GM12873 (cell line): ENCODE data around the gene TP53BP2.

Experiments
- TF ChIP-seq, protein P1 (sequence below): IDR thresholded peaks from 2 replicates; pipeline ENCODE4 v1.5.1; 2012; ENCODE audit warnings: low read depth, mild to moderate bottlenecking, moderate library complexity, low read length, control low read depth; ENCODE audit not compliant: insufficient read depth; ENCODE audit errors: missing control alignments

Gene TP53BP2

DNA sequence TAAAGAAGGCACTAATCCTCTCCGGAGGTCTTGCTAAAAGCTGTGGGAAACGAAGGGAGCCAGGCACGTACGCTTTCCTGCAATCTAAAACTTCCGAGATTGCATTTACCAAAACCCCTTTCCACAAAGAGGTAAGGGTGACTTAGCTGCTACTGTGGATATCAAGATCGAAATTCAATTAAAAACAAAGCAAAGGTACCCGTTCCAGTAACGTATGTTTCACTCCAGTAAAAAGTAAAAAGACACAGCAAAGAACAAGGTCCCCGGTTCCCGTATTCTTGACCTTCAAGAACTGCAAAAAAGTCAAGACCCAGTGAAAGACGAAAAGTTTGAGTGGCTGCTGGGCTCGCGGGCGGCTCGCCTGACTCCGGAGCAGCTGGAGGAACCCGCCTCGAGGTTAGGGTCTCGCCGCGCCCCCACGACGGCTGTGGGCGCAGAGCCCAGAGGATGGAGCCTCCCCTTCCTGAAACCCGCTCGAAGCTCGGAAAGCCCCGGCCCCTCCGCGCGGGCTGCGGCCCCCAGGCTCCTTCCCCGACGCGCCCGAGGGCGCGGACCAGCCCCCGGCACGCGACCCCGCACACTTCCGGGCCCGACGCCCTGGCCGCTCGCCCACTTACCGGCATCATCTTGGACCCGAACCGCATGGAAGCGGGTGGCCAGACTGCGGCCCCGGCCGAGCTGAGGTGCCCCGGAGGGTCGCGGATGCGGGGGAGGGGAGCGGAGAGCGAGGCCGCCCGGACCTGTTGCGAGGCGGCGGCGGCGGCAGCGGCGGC, 524 bp downstream of the TP53BP2 start:
- TF ChIP-seq, protein P1, sequence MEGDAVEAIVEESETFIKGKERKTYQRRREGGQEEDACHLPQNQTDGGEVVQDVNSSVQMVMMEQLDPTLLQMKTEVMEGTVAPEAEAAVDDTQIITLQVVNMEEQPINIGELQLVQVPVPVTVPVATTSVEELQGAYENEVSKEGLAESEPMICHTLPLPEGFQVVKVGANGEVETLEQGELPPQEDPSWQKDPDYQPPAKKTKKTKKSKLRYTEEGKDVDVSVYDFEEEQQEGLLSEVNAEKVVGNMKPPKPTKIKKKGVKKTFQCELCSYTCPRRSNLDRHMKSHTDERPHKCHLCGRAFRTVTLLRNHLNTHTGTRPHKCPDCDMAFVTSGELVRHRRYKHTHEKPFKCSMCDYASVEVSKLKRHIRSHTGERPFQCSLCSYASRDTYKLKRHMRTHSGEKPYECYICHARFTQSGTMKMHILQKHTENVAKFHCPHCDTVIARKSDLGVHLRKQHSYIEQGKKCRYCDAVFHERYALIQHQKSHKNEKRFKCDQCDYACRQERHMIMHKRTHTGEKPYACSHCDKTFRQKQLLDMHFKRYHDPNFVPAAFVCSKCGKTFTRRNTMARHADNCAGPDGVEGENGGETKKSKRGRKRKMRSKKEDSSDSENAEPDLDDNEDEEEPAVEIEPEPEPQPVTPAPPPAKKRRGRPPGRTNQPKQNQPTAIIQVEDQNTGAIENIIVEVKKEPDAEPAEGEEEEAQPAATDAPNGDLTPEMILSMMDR = no peak

DNA sequence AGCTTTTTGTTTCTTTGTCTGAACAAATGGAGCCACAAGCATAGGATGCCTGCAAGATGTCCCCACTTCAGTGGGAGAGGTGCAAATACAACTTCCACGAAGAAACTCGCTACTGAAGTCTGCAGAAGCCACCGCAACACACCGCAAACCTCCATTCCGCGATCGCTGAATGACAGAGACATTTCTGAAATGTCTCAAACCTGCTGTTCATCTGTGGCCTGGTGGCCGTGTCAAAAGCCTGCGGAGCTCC, 1.0 kb downstream of the TP53BP2 start:
- TF ChIP-seq, protein P1 = no peak

DNA sequence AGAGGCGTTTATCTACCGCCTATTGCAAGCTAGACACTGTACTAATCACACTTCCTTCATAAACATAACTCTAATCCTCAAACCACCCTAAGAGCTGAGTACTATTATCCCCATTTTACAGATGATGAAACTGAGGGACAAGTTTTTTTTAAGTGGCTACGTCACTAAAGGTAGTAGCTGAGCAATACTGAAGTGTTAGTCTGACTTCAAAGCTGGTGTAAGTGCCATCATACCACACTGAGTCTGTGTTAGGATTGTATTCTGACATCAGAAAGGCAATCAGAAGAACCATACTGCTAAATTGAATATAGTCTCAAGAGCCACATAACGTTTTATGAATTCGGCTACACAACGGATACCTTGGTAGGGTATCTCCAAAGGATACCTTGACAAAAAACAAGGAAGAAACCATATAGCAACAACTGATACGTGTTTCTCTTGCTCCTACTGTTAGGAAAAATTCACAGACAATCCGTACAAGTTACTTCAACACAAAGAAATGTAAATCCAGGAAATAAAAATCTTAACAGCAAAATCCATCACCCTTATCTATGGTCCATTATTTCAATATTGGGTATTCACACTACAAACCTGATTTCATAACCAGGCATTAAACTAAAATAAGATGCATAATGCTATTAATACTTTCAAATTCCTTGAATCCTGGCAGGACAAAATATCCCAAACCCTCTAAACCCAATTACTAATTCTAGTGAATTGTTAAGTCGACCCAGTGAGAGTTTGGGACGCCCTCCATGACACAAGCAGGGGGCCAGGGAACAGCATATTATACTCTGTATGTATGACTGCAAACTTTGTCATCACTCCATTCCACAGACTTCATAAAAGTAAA, 1.6 kb downstream of the TP53BP2 start:
- TF ChIP-seq, protein P1 = no peak

DNA sequence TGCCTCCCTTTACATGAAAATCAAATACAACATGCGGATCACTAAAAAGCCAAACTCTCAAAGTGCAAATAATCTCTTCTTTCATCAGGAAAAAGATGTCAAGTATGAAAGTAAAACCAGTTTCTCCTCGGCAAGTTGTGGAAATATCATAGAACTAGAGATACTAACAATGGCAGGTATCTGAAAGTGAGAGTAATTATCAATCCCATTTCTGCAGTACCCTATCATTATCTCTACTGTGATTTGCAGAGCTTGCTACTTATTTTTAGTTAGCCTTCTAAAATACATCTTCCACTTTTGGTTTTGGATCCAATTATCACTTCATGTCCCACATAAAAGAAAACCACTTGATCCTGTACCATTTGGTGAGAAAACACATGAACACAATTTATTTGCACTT, 3.0 kb downstream of the TP53BP2 start:
- TF ChIP-seq, protein P1 = no peak

DNA sequence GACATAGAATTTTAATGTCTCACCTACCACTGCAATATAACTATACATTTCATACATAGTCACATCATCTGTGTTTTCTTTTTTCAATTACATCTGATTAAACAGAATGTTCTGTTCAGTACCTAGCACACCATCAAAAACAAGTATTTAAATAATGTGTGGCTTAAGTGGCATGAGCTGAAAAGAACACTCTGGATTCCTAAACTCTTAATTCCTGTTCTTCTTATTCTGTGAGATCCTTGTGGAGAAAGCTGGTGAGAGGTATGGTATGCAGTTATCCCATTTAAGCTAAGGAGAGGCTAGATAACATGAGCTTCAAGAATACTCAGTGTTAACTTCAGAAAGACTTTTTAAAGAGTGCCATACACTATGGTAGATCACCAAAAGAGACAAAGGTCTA, 5.5 kb downstream of the TP53BP2 start:
- TF ChIP-seq, protein P1 = no peak

DNA sequence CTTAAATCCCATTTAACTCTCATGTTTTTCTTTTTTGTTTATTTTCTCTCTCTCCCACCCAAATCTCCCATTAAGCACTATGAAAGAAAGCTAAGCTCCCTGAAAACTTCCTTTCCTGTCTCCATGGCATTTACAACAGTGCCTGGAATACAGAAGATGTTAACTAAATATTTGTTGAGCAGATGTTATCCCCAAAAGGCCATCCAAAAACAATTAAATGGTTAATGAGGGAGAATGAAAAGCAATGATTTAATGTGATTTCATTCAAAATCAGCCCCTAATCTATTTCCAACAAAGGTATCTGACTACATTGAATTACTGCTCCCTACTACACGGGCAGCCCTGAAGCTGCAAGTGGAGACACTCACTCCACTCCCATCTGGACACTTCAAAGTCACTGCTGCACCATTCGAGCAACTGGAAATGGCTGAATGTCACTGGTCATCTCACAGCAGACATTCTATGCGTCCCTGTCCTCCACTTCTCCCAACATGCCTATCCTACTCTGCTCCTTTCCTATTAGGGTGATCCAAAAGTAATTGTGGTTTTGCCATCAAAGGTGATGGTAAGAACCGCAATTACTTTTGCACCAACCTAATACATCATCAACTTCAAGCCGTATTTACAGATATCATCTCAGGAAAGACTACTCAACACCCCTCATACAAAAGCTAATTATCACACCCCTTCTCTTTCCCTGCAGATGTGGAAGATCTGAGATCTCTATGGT, 7.5 kb downstream of the TP53BP2 start:
- TF ChIP-seq, protein P1 = no peak

DNA sequence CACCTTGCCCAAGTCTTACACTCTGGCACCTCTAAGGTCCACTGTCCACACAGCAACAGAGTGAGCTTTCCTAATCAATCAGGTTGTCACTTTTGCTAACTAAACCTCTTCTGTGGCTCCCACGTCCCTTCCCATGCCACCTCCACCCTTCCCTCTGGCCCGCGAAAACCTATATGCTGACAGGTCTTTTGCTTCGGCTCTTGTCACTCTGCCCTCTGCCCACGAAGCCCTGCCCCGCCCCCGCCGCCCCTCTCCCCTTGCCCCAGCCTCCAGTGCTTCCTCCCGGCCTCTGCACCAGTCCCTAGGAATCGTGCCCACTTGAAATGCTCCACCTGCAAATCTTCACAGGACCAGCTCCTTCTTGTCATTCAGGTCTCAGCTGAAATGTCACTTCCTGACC, 8.1 kb downstream of the TP53BP2 start:
- TF ChIP-seq, protein P1 = no peak
